OCI-LY1 (cell line): ENCODE measurements around the gene OSMR.

ENCODE experiments used
- H2AFZ ChIP-seq: fragments of 200-600 bp; sonication (generic), shearing (Covaris generic); 2 replicates; pipeline ENCODE4 v1.6.0; 2014; ENCODE audit warnings: antibody characterized with exemption, mild to moderate bottlenecking, low read length
- H3F3A ChIP-seq: fragments of 200-600 bp; sonication (generic), shearing (Covaris generic); 2 replicates; pipeline ENCODE4 v1.6.0; 2014; ENCODE audit warnings: mild to moderate bottlenecking, antibody characterized with exemption, low read length, moderate library complexity; ENCODE audit not compliant: insufficient read depth
- H3K27ac ChIP-seq: fragments of 200-600 bp; sonication (generic); 2 replicates; pipeline ENCODE4 v1.5.1; 2014; ENCODE audit warnings: low read length, mixed run types, mild to moderate bottlenecking, low read depth; ENCODE audit not compliant: poor library complexity, severe bottlenecking
- H3K27me3 ChIP-seq: fragments of 200-600 bp; sonication (generic); 2 replicates; pipeline ENCODE4 v1.6.0; 2014; ENCODE audit warnings: antibody characterized with exemption, mild to moderate bottlenecking, low read length, moderate library complexity; ENCODE audit not compliant: insufficient read depth
- H3K36me3 ChIP-seq: fragments of 200-600 bp; sonication (generic); 2 replicates; pipeline ENCODE4 v1.6.1; 2014; ENCODE audit warnings: mild to moderate bottlenecking, antibody characterized with exemption, low read length, moderate library complexity, mixed read lengths; ENCODE audit not compliant: insufficient read depth
- H3K4me1 ChIP-seq: fragments of 200-600 bp; sonication (generic); 2 replicates; pipeline ENCODE4 v1.5.1; 2014; ENCODE audit warnings: mild to moderate bottlenecking, low read length, moderate library complexity; ENCODE audit not compliant: insufficient read depth, severe bottlenecking
- H3K4me2 ChIP-seq: fragments of 200-600 bp; sonication (generic), shearing (Covaris generic); 2 replicates; pipeline ENCODE4 v1.6.1; 2014; ENCODE audit warnings: low read length
- H3K4me3 ChIP-seq: fragments of 200-600 bp; sonication (generic); 2 replicates; pipeline ENCODE4 v1.5.1; 2014; ENCODE audit warnings: low read length, low read depth, mild to moderate bottlenecking, mixed read lengths; ENCODE audit not compliant: poor library complexity, severe bottlenecking
- H3K79me2 ChIP-seq: fragments of 200-600 bp; shearing (Covaris generic); 2 replicates; pipeline ENCODE4 v1.6.1; 2016; ENCODE audit warnings: mixed run types, low read length, mixed read lengths; ENCODE audit not compliant: insufficient read depth
- H3K9ac ChIP-seq: fragments of 200-600 bp; sonication (generic), shearing (Covaris generic); 2 replicates; pipeline ENCODE4 v1.6.1; 2014; ENCODE audit warnings: mild to moderate bottlenecking, low read length, mixed read lengths
- H3K9me2 ChIP-seq: fragments of 200-600 bp; sonication (generic), shearing (Covaris generic); 2 replicates; pipeline ENCODE4 v1.6.1; 2014; ENCODE audit warnings: low read depth, mild to moderate bottlenecking, low read length, mixed read lengths
- H3K9me3 ChIP-seq: fragments of 200-600 bp; shearing (Covaris generic); 2 replicates; pipeline ENCODE4 v1.6.1; 2014; ENCODE audit warnings: low read length, mixed read lengths
- H4K20me1 ChIP-seq: fragments of 200-600 bp; sonication (generic), shearing (Covaris generic); 2 replicates; pipeline ENCODE4 v1.6.0; 2016; ENCODE audit warnings: mild to moderate bottlenecking, low read length; ENCODE audit not compliant: insufficient read depth
- CTCF ChIP-seq: fragments of 200-600 bp; sonication (generic), shearing (Covaris generic); IDR thresholded peaks from 2 replicates; pipeline ENCODE4 v1.5.1; 2017; ENCODE audit warnings: mild to moderate bottlenecking, antibody characterized with exemption, low read length, moderate library complexity, mixed read lengths
- EZH2 ChIP-seq: fragments of 200-600 bp; sonication (generic), shearing (Covaris generic); IDR thresholded peaks from 2 replicates; pipeline ENCODE4 v1.8.0; 2017; ENCODE audit warnings: borderline replicate concordance, mixed run types, mild to moderate bottlenecking, antibody characterized with exemption, low read length, moderate library complexity, mixed read lengths

The OSMR gene

DNA sequence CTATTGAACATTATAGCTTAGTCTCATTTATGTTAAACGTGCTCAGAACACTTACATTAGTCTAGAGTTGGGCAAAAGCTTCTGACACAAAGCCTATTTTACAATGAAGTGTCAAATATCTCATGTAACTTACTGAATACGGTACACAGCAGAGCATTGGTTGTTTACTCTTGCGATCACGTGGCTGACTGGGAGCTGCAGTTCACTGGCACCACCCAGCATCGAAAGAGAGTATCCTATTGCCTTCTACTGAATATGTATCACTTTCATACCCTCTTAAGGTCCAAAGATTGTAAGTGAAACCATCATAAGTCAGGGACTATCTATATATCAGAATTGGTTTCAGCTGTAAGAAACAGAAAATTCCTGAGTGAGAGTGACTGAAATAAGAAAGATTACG lies 42.6 kb upstream of the OSMR start:
- H3K9ac ChIP-seq = no peak overlapping the region
- no peaks in the 10 kb centered on the region for H3K79me2 ChIP-seq
- H3K4me3 ChIP-seq = no peak overlapping the region
- TF ChIP-seq CTCF (no peak), EZH2 (no peak)
- H3K27me3 ChIP-seq = no peaks in the 10 kb centered on the region
- no peaks in the 10 kb centered on the region for H3K9me2 ChIP-seq
- H3K27ac ChIP-seq = no peak overlapping the region
- H4K20me1 ChIP-seq = no peaks in the 10 kb centered on the region
- H3F3A ChIP-seq = no peaks in the 10 kb centered on the region
- H3K9me3 ChIP-seq = no peaks in the 10 kb centered on the region
- no peaks in the 10 kb centered on the region for H3K36me3 ChIP-seq
- H3K4me1 ChIP-seq = no peaks in the 10 kb centered on the region
- no peak overlapping the region for H2AFZ ChIP-seq
- H3K4me2 ChIP-seq = no peak overlapping the region

GRCh38 chr5:38806775-38807258 lies 39.0 kb upstream of the OSMR start:
- Histone ChIP-seq H4K20me1 (no peaks in the 10 kb centered on the region), H3K4me2 (no peak overlapping the region), H3K27me3 (no peaks in the 10 kb centered on the region), H3K27ac (no peak overlapping the region), H3K79me2 (no peaks in the 10 kb centered on the region), H3K9me3 (no peaks in the 10 kb centered on the region), H3K9me2 (no peaks in the 10 kb centered on the region), H2AFZ (no peak overlapping the region), H3K9ac (no peak overlapping the region), H3K4me3 (no peak overlapping the region), H3K4me1 (no peaks in the 10 kb centered on the region), H3K36me3 (no peaks in the 10 kb centered on the region), H3F3A (no peaks in the 10 kb centered on the region)
- no peak for TF ChIP-seq CTCF
- TF ChIP-seq EZH2 = no peak

DNA sequence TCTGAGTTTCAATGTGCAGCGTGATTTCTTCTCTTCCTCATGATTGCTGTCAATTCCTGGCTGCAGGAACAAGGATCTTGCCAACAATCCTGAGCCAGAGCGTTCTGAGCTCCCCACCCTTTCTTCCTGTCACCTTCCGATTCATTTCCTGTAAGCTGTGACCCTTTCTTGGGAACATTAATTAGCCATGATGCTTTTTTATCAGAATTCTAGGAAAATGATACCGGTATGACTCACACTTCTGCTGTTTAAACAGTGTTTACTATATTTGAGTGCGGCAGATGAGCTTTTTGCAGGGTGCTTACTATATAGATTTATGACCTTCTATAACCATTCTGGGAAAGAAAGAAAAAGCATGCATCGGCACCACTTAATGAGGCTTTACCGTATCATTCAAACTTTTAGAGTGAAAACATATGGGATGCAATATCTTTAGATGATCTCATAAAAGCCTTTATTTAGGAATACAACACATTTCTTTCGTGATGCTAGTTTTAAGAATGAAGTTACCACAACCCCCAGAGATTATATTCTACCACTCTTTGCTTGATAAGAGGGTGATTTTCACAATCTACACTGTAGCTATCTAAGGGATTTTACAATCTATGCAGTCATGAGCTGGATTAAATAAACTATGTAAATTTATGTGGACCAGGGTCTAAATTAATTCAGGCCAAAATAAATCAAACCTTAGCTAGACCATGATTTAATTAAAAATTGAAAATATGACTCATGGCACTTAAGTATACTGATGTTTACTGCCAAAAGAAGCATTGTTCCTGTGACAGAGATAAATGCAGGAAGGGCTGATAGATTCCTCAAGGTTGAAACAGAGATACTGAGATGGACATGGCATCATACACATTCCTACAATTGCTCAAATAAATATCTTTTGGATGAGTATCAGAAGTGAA lies 38.0 kb upstream of the OSMR start:
- no peaks in the 10 kb centered on the region for H4K20me1 ChIP-seq
- H3K9ac ChIP-seq = no peak overlapping the region
- no peak overlapping the region for H3K4me2 ChIP-seq
- TF ChIP-seq EZH2 = no peak
- H3F3A ChIP-seq = no peaks in the 10 kb centered on the region
- no peaks in the 10 kb centered on the region for H3K79me2 ChIP-seq
- H3K27me3 ChIP-seq = no peaks in the 10 kb centered on the region
- H3K9me2 ChIP-seq = no peaks in the 10 kb centered on the region
- H3K27ac ChIP-seq = no peak overlapping the region
- no peak overlapping the region for H3K4me3 ChIP-seq
- no peaks in the 10 kb centered on the region for H3K4me1 ChIP-seq
- H3K9me3 ChIP-seq = no peaks in the 10 kb centered on the region
- no peak overlapping the region for H2AFZ ChIP-seq
- H3K36me3 ChIP-seq = no peaks in the 10 kb centered on the region
